Naive thymus-derived CD4-positive, alpha-beta T cell (primary cell): Measurements from ENCODE around the gene MYNN. TPM values are rescaled to one million over a fixed set of nuclear protein-coding genes. Genes with fewer than 3 reads are reported as not detected.

ENCODE experiments used
- ATAC-seq: fragments of 150-1000 bp; cut with Tn5 transposase; 2 replicates; pipeline ENCODE4 v1.10.0; 2021; ENCODE audit warnings: mild to moderate bottlenecking, moderate library complexity
- CTCF ChIA-PET: fragments of 350-600 bp; sonication (Branson Sonifier 250); formaldehyde crosslinking; loops from one replicate; lab custom pipeline; 2021; ENCODE audit warnings: antibody characterized with exemption; lab: Charles Lee
- POLR2A ChIA-PET: fragments of 350-600 bp; sonication (Branson Sonifier 250); formaldehyde crosslinking; loops from one replicate; lab custom pipeline; 2021; ENCODE audit warnings: antibody characterized with exemption, inconsistent platforms; lab: Charles Lee
- DNase-seq, 9 donors: peaks; one replicate each; pipeline versions ENCODE4 v3.0.0 to v3.0.0-alpha.2; 2020 to 2022; ENCODE audit warnings: mixed read lengths in 1 of 9
- H3K27ac ChIP-seq: one replicate; pipeline ENCODE4 v1.7.0; 2013; ENCODE audit warnings: mild to moderate bottlenecking, low read depth, low read length, moderate library complexity
- H3K27me3 ChIP-seq, 2 donors: one replicate each; pipeline ENCODE4 v1.7.0; 2013; ENCODE audit warnings: low read length in 2 of 2, mild to moderate bottlenecking in 2 of 2, moderate library complexity in 2 of 2; ENCODE audit not compliant: control insufficient read depth in 2 of 2, insufficient read depth in 2 of 2
- H3K36me3 ChIP-seq, 3 experiments: 1 replicate in 2 of 3; 2 replicates in 1 of 3; pipeline ENCODE4 v1.7.0; 2013; ENCODE audit warnings: low read length in 3 of 3, mild to moderate bottlenecking in 3 of 3, moderate library complexity in 1 of 3; ENCODE audit not compliant: insufficient read depth in 3 of 3, control insufficient read depth in 2 of 3
- H3K4me1 ChIP-seq, 2 donors: one replicate each; pipeline ENCODE4 v1.7.0; 2013; ENCODE audit warnings: low read length in 2 of 2, mild to moderate bottlenecking in 2 of 2, moderate library complexity in 1 of 2; ENCODE audit not compliant: control insufficient read depth in 2 of 2, insufficient read depth in 2 of 2
- H3K4me3 ChIP-seq: 2 replicates; pipeline ENCODE4 v1.7.0; 2013; ENCODE audit warnings: mild to moderate bottlenecking, low read length
- H3K9me3 ChIP-seq, 3 experiments: 1 replicate in 2 of 3; 2 replicates in 1 of 3; pipeline ENCODE4 v1.7.0; 2013; ENCODE audit warnings: low read length in 3 of 3; ENCODE audit not compliant: control insufficient read depth in 2 of 3
- H3K27ac Mint-ChIP-seq, 9 donors: one replicate each; pipeline ENCODE4 v1.8.0; 2020 to 2022; ENCODE audit warnings: mixed read lengths in 9 of 9, mild to moderate bottlenecking in 8 of 9, moderate library complexity in 5 of 9, inconsistent platforms in 2 of 9
- H3K27me3 Mint-ChIP-seq, 5 donors: one replicate each; pipeline ENCODE4 v1.8.0; 2021 to 2022; ENCODE audit warnings: mixed read lengths in 5 of 5, mild to moderate bottlenecking in 1 of 5
- H3K36me3 Mint-ChIP-seq, 5 donors: one replicate each; pipeline ENCODE4 v1.8.0; 2020 to 2022; ENCODE audit warnings: mixed read lengths in 5 of 5, mild to moderate bottlenecking in 3 of 5, inconsistent platforms in 1 of 5
- H3K4me1 Mint-ChIP-seq, 7 donors: one replicate each; pipeline ENCODE4 v1.8.0; 2020 to 2022; ENCODE audit warnings: mixed read lengths in 7 of 7, mild to moderate bottlenecking in 3 of 7, inconsistent platforms in 1 of 7
- H3K4me3 Mint-ChIP-seq, 10 donors: one replicate each; pipeline ENCODE4 v1.8.0; 2020 to 2022; ENCODE audit warnings: mild to moderate bottlenecking in 10 of 10, mixed read lengths in 10 of 10, moderate library complexity in 6 of 10, inconsistent platforms in 2 of 10
- H3K9me3 Mint-ChIP-seq, 11 donors: one replicate each; pipeline ENCODE4 v1.8.0; 2020 to 2022; ENCODE audit warnings: mixed read lengths in 11 of 11, mild to moderate bottlenecking in 4 of 11, inconsistent platforms in 1 of 11, moderate library complexity in 1 of 11
- intact Hi-C, 2 donors: fragments of 100-400 bp; cut with micrococcal nuclease; formaldehyde crosslinking; loops; one replicate each; pipeline ENCODE4 v1.15.1; 2023
- polyA plus RNA-seq, 2 donors: library from polyadenylated mRNA; unstranded; fragments of 300-500 nt; fragmentation: Illumina TruSeq; gene quantifications; one replicate each; pipeline ENCODE4 v1.2.3, GENCODE V29; 2021
- total RNA-seq, 6 experiments: library from RNA in 5 of 6; stranded (reverse) in 5 of 6; gene quantifications; 1 replicate in 5 of 6; 2 replicates in 1 of 6; pipeline ENCODE4 v1.2.3 and lab custom pipeline; 2021 to 2026

MYNN gene
- total and polyA plus RNA-seq, 7 experiments from 2014 or later = 12.8 to 20.8 (median 17.4) TPM

- Histone ChIP-seq H3K27me3 (no peaks in the 10 kb centered on the region), H3K9me3 (no peaks in the 10 kb centered on the region), H3K27ac (no peak overlapping the region), H3K4me1 (peaks cover 4 to 6% of the 10 kb centered on the region in 2 donors), H3K4me3 (peak overlapping the region; percentile 85), H3K36me3 (peaks cover 0 to 6% (median 0%) of the 10 kb centered on the region in 3 experiments)
- Mint-ChIP-seq H3K4me3 (peak overlapping the region; percentile 79 to 91 (median 86)), H3K27ac (peak overlapping the region in 8 of 9 donors; percentile 7 to 92 (median 52)), H3K36me3 (peaks cover 0 to 10% (median 4%) of the 10 kb centered on the region in 5 donors), H3K4me1 (peaks cover 21 to 34% (median 25%) of the 10 kb centered on the region in 7 donors), H3K9me3 (peaks cover 0 to 22% (median 10%) of the 10 kb centered on the region in 11 donors), H3K27me3 (peaks cover under 1 to 30% (median 10%) of the 10 kb centered on the region in 5 donors)
- ChIA-PET CTCF (interaction anchor here (0.6 to 0.9 kb wide), 2 partner anchors 49 to 140 kb away, joined by 3 to 4 read pairs; no protein-coding TSS in a partner anchor), POLR2A (interaction anchor here (0.6 to 1.2 kb wide), 2 partner anchors 365 to 1437 kb away, joined by 3 read pairs; no protein-coding TSS in a partner anchor)
- intact Hi-C loops = loop anchor here (1.0 to 5.0 kb wide), 14 partner anchors 15 to 1058 kb away; partner anchors contain the start of genes GPR160 (in 2 of the 2), PHC3 (in 2 of the 2), RPL22L1 (in 2 of the 2) and SEC62 (in 2 of the 2)
- ATAC-seq (peak; percentile 90), DNase-seq (peak; percentile 37 to 81 (median 71))
Observed at GRCh38 chr3:169813757-169814517, 40.7 kb downstream of the MYNN start.

GRCh38 chr3:169815590-169816150 lies 42.5 kb downstream of the MYNN start:
- H3K4me3 Mint-ChIP-seq = no peak overlapping the region
- H3K4me3 ChIP-seq = no peak overlapping the region
- no peaks in the 10 kb centered on the region for H3K9me3 ChIP-seq
- peaks cover 4 to 6% of the 10 kb centered on the region in 2 donors for H3K4me1 ChIP-seq
- H3K27ac Mint-ChIP-seq = no peak overlapping the region
- H3K9me3 Mint-ChIP-seq = peaks cover 0 to 22% (median 10%) of the 10 kb centered on the region in 11 donors
- intact Hi-C loops = no loop called here
- no peaks in the 10 kb centered on the region for H3K27me3 ChIP-seq
- peaks cover 0 to 6% (median 0%) of the 10 kb centered on the region in 3 experiments for H3K36me3 ChIP-seq
- no peak for DNase-seq
- ATAC-seq = no peak
- H3K27ac ChIP-seq = no peak overlapping the region
- H3K27me3 Mint-ChIP-seq = peaks cover 6 to 42% (median 15%) of the 10 kb centered on the region in 5 donors
- POLR2A ChIA-PET = no interaction called here
- peaks cover 0 to 10% (median 4%) of the 10 kb centered on the region in 5 donors for H3K36me3 Mint-ChIP-seq
- H3K4me1 Mint-ChIP-seq = peaks cover 18 to 25% (median 24%) of the 10 kb centered on the region in 7 donors
- CTCF ChIA-PET = no interaction called here

- intact Hi-C loops = no loop called here
- Histone ChIP-seq H3K27ac (no peak overlapping the region), H3K27me3 (no peaks in the 10 kb centered on the region), H3K4me3 (no peak overlapping the region), H3K4me1 (peaks cover 0 to 4% of the 10 kb centered on the region in 2 donors), H3K36me3 (no peaks in the 10 kb centered on the region), H3K9me3 (no peaks in the 10 kb centered on the region)
- Mint-ChIP-seq H3K36me3 (peaks cover 0 to 10% (median 4%) of the 10 kb centered on the region in 5 donors), H3K27me3 (peaks cover 6 to 51% (median 18%) of the 10 kb centered on the region in 5 donors), H3K4me3 (no peak overlapping the region), H3K9me3 (peaks cover 0 to 22% (median 10%) of the 10 kb centered on the region in 11 donors), H3K27ac (no peak overlapping the region), H3K4me1 (peaks cover 11 to 13% (median 12%) of the 10 kb centered on the region in 7 donors)
- ATAC-seq (no peak), DNase-seq (no peak)
- ChIA-PET CTCF (no interaction called here), POLR2A (no interaction called here)
Observed at GRCh38 chr3:169818316-169818715, 45.1 kb downstream of the MYNN start.

- H3K27ac ChIP-seq = no peak overlapping the region
- Mint-ChIP-seq H3K36me3 (peaks cover 0 to 4% (median 0%) of the 10 kb centered on the region in 5 donors), H3K27me3 (peaks cover 12 to 40% (median 28%) of the 10 kb centered on the region in 5 donors), H3K9me3 (peaks cover 0 to 4% (median 0%) of the 10 kb centered on the region in 11 donors), H3K4me3 (no peak overlapping the region), H3K4me1 (no peaks in the 10 kb centered on the region), H3K27ac (no peak overlapping the region)
- no peaks in the 10 kb centered on the region for H3K27me3 ChIP-seq
- no peaks in the 10 kb centered on the region for H3K36me3 ChIP-seq
- POLR2A ChIA-PET = interaction anchor here (0.6 kb wide), 1 partner anchor 267 kb away, joined by 3 read pairs; no protein-coding TSS in a partner anchor
- intact Hi-C loops = no loop called here
- CTCF ChIA-PET = no interaction called here
- H3K9me3 ChIP-seq = no peaks in the 10 kb centered on the region
- DNase-seq = no peak
- H3K4me1 ChIP-seq = no peaks in the 10 kb centered on the region
- ATAC-seq = no peak
- H3K4me3 ChIP-seq = no peak overlapping the region
Observed at GRCh38 chr3:169822091-169822490, 48.9 kb downstream of the MYNN start.

- Mint-ChIP-seq H3K4me1 (no peaks in the 10 kb centered on the region), H3K4me3 (no peak overlapping the region), H3K27ac (no peak overlapping the region), H3K27me3 (peaks cover 12 to 35% (median 26%) of the 10 kb centered on the region in 5 donors), H3K9me3 (peaks cover 0 to 3% (median 0%) of the 10 kb centered on the region in 11 donors), H3K36me3 (peaks cover 0 to 4% (median 0%) of the 10 kb centered on the region in 5 donors)
- no peak for DNase-seq
- no peaks in the 10 kb centered on the region for H3K27me3 ChIP-seq
- ChIA-PET POLR2A (no interaction called here), CTCF (no interaction called here)
- no peaks in the 10 kb centered on the region for H3K9me3 ChIP-seq
- no peak for ATAC-seq
- H3K4me1 ChIP-seq = no peaks in the 10 kb centered on the region
- H3K36me3 ChIP-seq = no peaks in the 10 kb centered on the region
- no peak overlapping the region for H3K27ac ChIP-seq
- no peak overlapping the region for H3K4me3 ChIP-seq
- intact Hi-C loops = no loop called here
Observed at GRCh38 chr3:169822540-169822939, 49.3 kb downstream of the MYNN start.

- Histone ChIP-seq H3K4me1 (no peaks in the 10 kb centered on the region), H3K36me3 (no peaks in the 10 kb centered on the region), H3K4me3 (no peak overlapping the region), H3K9me3 (no peaks in the 10 kb centered on the region), H3K27me3 (no peaks in the 10 kb centered on the region), H3K27ac (no peak overlapping the region)
- ATAC-seq = no peak
- peaks cover 0 to 4% (median 0%) of the 10 kb centered on the region in 5 donors for H3K36me3 Mint-ChIP-seq
- H3K4me3 Mint-ChIP-seq = no peak overlapping the region
- ChIA-PET POLR2A (no interaction called here), CTCF (no interaction called here)
- peaks cover 0 to 3% (median 0%) of the 10 kb centered on the region in 11 donors for H3K9me3 Mint-ChIP-seq
- intact Hi-C loops = no loop called here
- H3K4me1 Mint-ChIP-seq = no peaks in the 10 kb centered on the region
- DNase-seq = no peak
- peaks cover 11 to 32% (median 23%) of the 10 kb centered on the region in 5 donors for H3K27me3 Mint-ChIP-seq
- H3K27ac Mint-ChIP-seq = no peak overlapping the region
Observed at GRCh38 chr3:169822983-169823382, 49.8 kb downstream of the MYNN start.
